WI38 (cell line): Measurements from ENCODE around the gene C10orf62.
A peak's percentile ranks its signal among the peaks of the same experiment; 100 is the strongest.
"Not testable (repeated sequence)": the region's sequence is repeated elsewhere in the genome, so short reads cannot be mapped to it uniquely, and the experiment has no call there.

ENCODE experiments used
- H3K4me3 ChIP-seq: 2 replicates; pipeline ENCODE4 v1.5.1; 2011; ENCODE audit warnings: low read depth, mild to moderate bottlenecking, control low read depth, low read length
- TF ChIP-seq, protein P1 (sequence below): IDR thresholded peaks from 2 replicates; pipeline ENCODE4 v1.5.1; 2012; ENCODE audit warnings: low read depth, mild to moderate bottlenecking, control low read depth, low read length

C10orf62 gene

DNA sequence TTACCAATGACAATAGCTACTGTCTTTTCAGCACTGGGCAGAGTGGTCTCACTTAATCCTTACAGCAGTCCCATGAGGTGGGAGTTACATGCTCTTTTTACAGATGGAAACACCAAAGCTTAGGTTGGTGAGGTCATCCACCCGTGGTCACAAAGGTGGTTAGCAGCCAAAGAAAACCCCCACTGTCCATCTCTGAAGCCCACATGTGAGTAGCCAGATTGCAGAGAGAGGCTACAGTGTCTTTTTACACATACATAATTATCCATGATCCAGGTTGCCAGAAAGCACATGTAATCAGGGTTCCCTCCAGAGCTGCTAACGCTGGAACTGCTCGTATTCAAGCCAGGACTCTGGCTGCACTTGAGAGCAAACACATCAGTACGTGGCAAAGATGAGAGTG lies 41.6 kb upstream of the C10orf62 start:
- H3K4me3 ChIP-seq = no peak overlapping the region
- TF ChIP-seq, protein P1, sequence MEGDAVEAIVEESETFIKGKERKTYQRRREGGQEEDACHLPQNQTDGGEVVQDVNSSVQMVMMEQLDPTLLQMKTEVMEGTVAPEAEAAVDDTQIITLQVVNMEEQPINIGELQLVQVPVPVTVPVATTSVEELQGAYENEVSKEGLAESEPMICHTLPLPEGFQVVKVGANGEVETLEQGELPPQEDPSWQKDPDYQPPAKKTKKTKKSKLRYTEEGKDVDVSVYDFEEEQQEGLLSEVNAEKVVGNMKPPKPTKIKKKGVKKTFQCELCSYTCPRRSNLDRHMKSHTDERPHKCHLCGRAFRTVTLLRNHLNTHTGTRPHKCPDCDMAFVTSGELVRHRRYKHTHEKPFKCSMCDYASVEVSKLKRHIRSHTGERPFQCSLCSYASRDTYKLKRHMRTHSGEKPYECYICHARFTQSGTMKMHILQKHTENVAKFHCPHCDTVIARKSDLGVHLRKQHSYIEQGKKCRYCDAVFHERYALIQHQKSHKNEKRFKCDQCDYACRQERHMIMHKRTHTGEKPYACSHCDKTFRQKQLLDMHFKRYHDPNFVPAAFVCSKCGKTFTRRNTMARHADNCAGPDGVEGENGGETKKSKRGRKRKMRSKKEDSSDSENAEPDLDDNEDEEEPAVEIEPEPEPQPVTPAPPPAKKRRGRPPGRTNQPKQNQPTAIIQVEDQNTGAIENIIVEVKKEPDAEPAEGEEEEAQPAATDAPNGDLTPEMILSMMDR = no peak

DNA sequence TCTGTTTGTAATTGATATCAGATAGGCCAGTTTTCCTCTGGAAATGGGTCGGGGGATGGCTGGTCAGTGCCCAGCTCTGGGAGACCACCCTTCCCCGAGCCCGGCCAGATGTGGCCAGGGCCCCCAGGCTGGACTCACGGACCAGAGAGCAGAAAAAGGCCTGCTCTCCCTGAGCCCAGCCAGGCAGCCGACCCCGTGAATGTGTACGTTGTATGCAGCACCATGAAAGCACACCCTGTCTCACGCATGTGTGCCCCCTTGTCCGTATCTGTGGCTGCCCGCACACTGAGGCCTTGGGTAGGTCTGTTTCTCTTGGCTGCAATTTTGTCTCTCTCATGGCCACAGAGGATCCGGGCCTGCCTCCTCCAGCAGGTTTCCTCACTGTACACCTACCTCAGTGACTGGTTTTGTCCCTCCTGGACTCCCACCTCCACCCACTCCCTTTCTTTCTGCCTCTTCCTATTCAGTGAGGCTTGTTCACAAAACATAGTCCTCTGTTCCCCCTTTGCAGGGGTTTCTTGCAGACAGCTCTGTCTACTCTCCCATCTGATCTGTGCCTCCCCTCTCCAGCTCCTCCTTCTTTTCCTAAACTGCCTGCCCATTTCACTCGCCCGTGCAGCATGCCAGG lies 40.6 kb upstream of the C10orf62 start:
- no peak overlapping the region for H3K4me3 ChIP-seq
- TF ChIP-seq, protein P1 = no peak

DNA sequence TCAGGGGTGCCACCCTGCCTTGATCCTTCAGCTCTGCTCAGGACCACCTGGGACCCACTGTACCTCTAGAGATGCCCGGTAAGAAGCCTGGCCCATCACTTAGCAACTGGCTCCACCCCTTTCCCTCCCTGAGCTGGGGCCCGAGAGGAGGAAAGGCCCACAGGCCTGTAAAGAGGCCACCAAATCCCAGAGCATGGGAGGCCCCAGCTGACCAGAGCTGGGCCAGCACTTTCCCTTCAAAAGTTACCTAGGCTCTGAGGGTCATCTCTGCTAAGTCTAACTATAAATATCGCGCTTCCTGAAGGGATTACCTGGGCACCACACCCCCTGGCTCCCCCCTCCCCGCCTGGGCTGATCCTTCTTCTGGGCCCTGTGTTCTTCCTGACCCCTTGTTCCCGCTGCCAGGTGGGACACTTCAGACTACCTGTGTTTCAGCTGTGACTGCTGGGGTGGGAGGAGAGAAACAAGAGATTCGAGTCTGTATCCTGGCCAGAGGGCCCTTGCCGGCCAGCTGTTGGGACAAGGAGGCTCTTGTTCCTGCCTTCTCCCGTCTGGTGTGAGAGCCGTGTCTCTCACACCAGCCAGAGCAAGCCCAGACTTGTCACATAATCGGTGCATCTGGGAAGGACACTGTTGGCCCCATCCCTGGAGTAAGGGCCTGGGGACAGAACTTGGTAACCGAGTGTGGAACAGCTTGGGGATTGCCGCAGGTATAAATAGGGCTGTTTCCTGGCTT lies 39.8 kb upstream of the C10orf62 start:
- TF ChIP-seq, protein P1 = no peak
- no peak overlapping the region for H3K4me3 ChIP-seq

DNA sequence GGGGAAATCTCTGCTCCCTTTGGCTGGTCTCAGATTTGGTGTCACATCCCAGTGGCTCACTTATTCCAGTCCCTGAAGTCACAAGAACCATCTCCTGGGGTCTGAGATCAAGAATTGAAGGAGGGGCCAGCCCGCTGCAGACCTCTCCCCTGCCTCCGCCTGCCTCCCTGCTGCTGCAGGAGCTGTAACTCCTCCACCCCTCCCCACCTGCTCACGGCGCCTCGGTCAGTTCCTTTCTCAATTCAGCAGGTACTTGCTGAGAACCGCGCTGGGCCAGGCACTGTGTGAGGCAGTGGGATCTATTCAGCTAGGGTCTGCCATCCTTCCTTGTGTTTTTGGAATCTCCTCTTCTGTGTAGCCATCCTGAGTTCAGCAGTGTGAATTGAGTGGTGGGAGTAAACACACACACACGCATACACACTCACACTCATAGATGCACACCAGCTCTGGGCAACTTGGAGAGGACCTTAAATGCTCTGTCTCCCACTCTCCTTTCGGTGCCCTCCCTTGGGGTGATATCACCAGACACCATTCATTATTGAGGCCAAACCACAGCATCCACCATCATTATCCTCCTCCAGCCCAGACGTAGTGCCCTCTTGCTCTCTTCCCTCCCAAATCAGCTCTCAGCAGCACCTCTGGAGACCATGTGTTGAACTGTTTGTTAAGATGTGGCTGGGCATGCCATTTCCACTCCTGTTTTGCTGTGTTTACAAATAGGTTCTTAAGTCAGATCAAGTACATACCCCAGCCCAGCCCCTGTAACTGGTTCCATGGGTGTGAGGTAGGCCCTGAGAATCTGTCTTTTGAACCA lies 39.0 kb upstream of the C10orf62 start:
- TF ChIP-seq, protein P1 = no peak
- H3K4me3 ChIP-seq = no peak overlapping the region

DNA sequence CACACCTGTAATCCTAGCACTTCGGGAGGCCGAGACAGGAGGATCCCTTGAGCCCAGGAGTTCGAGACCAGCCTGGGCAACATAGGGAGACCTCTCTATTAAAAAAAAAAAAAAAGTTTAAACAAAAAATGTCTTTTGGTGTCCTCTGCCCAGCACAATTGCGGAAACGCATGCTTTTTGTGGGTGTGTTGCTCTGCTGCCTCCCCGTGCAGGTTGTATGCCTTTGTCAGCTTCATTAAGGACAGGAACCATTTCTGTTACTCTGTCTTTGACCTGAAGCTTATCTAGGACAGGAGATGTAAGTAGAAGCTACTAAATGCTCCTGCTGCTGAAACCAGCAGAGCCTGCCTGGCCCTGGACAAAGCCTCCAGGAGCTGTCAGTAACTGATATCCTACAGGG lies 38.2 kb upstream of the C10orf62 start:
- no peak overlapping the region for H3K4me3 ChIP-seq
- TF ChIP-seq, protein P1 = no peak

DNA sequence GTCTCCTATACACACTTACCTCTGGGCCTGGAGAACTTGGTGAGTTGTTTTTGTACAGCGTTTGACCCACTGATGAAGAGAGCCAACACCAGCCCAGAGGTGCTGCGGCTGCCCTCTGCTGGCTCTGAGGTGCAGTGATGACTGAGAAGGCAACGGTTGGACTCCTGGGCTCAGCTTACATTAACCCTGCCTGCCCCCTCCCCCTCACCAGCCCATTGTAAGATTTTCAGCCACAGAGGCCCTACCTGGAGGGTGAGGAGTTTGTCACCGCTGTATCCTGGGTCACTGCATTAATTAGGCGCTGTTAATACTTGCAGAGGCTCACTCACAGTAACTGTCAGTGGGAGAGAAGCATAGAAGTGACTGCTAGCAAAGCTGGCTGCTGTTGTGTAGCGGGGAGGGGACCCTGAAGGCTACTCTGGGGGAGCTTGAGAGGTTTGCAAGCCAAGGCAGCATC lies 35.9 kb upstream of the C10orf62 start:
- TF ChIP-seq, protein P1 = peak; percentile 95
- H3K4me3 ChIP-seq = no peak overlapping the region

DNA sequence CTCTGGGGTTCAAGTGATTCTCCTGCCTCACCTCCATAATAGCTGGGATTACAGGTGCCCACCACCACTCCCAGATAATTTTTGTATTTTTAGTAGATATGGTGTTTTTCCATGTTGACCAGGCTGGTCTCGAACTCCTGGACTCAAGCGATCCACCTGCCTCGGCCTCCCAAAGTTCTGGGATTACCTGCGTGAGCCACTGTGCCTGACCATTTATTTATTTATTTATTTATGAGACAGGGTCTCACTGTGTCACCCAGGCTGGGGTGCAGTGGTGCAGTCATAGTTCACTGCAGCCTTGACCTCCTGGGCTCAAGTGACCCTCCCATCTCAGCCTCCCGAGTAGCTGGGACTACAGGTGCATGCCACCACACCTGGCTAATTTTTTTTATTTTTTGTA lies 35.2 kb upstream of the C10orf62 start:
- not testable (repeated sequence) for H3K4me3 ChIP-seq

DNA sequence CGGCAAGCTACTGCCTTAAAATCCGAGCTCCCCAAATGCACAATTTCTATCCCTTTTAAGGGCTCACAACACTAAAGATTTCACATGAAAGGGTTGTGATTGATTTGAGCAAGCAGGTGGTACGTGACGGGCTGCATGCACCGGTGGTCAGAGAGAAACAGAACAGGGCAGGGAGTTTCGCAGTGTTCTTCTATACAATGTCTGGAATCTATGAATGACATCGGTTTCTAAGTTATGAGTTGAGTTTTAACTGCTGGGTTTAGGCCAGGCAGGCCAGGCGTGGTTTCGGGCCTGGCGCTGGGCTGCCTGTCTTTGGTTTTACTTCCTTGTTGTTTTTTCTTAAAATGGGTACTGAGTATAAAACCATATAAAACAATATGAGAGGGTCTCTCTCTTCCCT lies 34.0 kb upstream of the C10orf62 start:
- not testable (repeated sequence) for H3K4me3 ChIP-seq

DNA sequence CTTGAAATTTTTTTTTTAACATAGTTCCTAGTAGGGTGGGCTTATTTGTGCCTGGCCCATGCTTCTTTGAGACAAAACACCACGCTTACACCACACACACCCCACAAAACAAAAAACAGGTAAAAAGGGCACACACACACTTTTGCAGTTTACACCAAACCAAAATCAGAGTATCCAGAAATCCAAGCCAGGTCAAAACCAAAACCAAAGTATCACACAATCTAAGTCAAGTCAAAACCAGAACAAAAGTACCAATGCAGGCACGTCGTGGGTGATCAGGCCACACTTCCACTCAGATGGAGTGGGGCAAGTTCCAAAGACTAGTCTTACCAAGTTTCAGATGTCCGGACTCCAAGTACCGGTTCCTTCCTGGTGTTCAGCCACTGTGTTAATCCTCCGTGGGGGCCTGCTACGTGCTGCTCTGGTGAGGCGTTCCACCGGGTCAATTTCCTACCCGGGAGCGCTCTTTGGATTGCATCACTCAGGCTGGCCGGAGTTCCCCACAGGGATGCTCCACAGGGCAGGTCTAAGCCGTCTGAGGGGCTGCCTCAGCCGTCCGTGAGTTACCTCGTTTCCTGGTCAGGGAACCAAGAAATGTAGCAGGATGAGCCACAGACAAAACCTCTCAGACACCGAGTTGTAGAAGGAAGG lies 28.7 kb upstream of the C10orf62 start:
- H3K4me3 ChIP-seq = not testable (repeated sequence)

DNA sequence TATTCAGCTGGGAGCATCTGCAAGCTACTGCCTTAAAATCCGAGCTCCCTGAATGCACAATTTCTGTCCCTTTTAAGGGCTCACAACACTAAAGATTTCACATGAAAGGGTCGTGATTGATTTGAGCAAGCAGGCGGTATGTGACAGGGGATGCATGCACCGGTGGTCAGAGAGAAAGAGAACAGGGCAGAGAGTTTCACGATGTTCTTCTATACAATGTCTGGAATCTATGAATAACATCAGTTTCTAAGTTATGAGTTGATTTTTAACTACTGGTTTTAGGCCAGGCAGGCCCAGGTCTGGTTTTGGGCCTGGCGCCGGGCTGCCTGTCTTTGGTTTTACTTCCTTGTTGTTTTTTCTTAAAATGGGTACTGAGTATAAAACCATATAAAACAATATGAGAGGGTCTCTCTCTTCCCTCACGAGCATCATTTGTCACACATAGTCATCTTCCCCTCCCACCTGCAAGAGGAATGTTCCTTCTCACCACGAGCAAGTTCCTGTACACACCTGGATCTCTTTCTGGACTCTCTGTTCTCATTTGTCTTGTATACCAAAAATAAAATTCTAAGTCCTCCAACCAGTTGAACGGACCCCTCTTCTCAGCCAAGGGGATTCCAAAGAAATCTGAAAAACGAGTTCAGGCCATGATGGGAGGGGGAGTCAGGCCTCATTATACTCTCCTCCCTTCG lies 28.0 kb upstream of the C10orf62 start:
- not testable (repeated sequence) for H3K4me3 ChIP-seq

DNA sequence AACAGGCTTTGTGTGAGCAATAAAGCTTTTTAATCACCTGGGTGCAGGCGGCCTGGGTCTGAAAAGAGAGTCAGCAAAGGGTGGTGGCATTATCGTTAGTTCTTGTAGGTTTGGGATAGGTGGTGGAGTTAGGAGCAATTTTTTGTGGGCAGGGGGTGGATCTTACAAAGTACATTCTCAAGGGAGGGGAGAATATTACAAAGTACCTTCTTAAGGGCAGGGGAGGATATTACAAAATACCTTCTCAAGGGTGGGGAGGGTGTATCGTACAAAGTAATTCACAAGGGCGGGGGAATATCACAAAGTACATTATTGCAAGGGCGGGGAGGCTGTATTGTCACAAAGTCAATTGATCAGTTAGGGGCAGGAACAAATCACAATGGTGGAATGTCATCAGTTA lies 27.2 kb upstream of the C10orf62 start:
- H3K4me3 ChIP-seq = not testable (repeated sequence)
